DOHH2 (cell line): ENCODE results near the gene CDKAL1.
"Not testable (repeated sequence)": the region's sequence is repeated elsewhere in the genome, so short reads cannot be mapped to it uniquely, and the experiment has no call there.

Experiments used
- H3F3A ChIP-seq: fragments of 200-600 bp; sonication (generic), shearing (Covaris generic); 2 replicates; pipeline ENCODE4 v1.6.0; 2016; ENCODE audit warnings: antibody characterized with exemption, mild to moderate bottlenecking; ENCODE audit not compliant: control insufficient read depth, insufficient read depth
- H3K27ac ChIP-seq: fragments of 200-600 bp; sonication (generic); 2 replicates; pipeline ENCODE4 v1.5.1; 2014; ENCODE audit warnings: low read depth, mild to moderate bottlenecking, low read length, moderate library complexity
- H3K27me3 ChIP-seq: fragments of 200-600 bp; sonication (generic); 2 replicates; pipeline ENCODE4 v1.6.1; 2014; ENCODE audit warnings: mild to moderate bottlenecking, low read length, mixed read lengths; ENCODE audit not compliant: control insufficient read depth
- H3K36me3 ChIP-seq: fragments of 200-600 bp; sonication (generic); 2 replicates; pipeline ENCODE4 v1.6.1; 2014; ENCODE audit warnings: mild to moderate bottlenecking, low read length, moderate library complexity, mixed read lengths; ENCODE audit not compliant: control insufficient read depth
- H3K4me1 ChIP-seq: fragments of 200-600 bp; sonication (generic); 2 replicates; pipeline ENCODE4 v1.6.1; 2014; ENCODE audit warnings: mild to moderate bottlenecking, low read length, mixed read lengths; ENCODE audit not compliant: control insufficient read depth
- H3K4me2 ChIP-seq: fragments of 200-600 bp; sonication (generic); 2 replicates; pipeline ENCODE4 v1.6.0; 2014; ENCODE audit warnings: mild to moderate bottlenecking, low read length, moderate library complexity
- H3K4me3 ChIP-seq: fragments of 200-600 bp; sonication (generic); 2 replicates; pipeline ENCODE4 v1.5.1; 2014; ENCODE audit warnings: mild to moderate bottlenecking, low read length, mixed read lengths
- H3K79me2 ChIP-seq: fragments of 200-600 bp; sonication (generic); 2 replicates; pipeline ENCODE4 v1.6.1; 2014; ENCODE audit warnings: mild to moderate bottlenecking, low read length, mixed read lengths; ENCODE audit not compliant: control insufficient read depth
- H3K9me2 ChIP-seq: fragments of 200-600 bp; sonication (generic); replicated peaks from 2 replicates; pipeline ENCODE4 v1.6.1; 2014; ENCODE audit warnings: mild to moderate bottlenecking, low read length, mixed read lengths; ENCODE audit not compliant: control insufficient read depth
- H3K9me3 ChIP-seq: fragments of 200-600 bp; sonication (generic); 2 replicates; pipeline ENCODE4 v1.6.1; 2014; ENCODE audit warnings: antibody characterized with exemption, low read length, mixed read lengths; ENCODE audit not compliant: control insufficient read depth, insufficient read depth
- H4K20me1 ChIP-seq: fragments of 200-600 bp; sonication (generic); 2 replicates; pipeline ENCODE4 v1.6.0; 2014; ENCODE audit warnings: low read depth, mild to moderate bottlenecking, antibody characterized with exemption, low read length, moderate library complexity; ENCODE audit not compliant: control insufficient read depth, insufficient read depth
- EZH2phosphoT487 ChIP-seq: fragments of 200-600 bp; sonication (generic); IDR thresholded peaks from 2 replicates; pipeline ENCODE4 v1.6.1; 2017; ENCODE audit warnings: borderline replicate concordance, mild to moderate bottlenecking, antibody characterized with exemption, low read length, moderate library complexity, mixed read lengths
- TF ChIP-seq, protein P1 (sequence below): fragments of 200-600 bp; sonication (generic); IDR thresholded peaks from one replicate; pipeline ENCODE4 v1.5.1; 2014; ENCODE audit warnings: antibody characterized with exemption, mild to moderate bottlenecking, low read depth, low read length; ENCODE audit not compliant: poor library complexity, severe bottlenecking

Gene CDKAL1

DNA sequence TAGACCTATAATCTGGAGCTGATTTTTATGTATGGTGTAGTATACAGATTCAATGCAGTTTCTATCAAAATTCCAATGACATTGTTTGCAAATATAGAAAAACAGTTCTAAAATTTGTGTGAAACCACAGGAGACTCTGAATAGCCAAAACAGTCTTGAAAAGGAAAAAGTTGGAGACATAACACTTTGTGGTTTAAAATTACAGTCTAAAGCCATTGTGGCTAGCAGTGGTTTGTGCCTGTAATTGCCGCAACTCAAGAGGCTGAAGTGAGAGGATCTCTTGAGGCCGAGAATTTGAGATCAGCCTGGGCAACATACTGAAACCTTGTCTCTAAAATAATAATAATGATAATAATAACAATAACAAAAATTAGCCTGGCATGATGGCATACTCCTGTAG, 213.7 kb downstream of the CDKAL1 start:
- H3F3A ChIP-seq, result no peaks in the 10 kb centered on the region
- no peaks in the 10 kb centered on the region for H3K9me3 ChIP-seq
- TF ChIP-seq EZH2phosphoT487, result no peak
- TF ChIP-seq, protein P1, sequence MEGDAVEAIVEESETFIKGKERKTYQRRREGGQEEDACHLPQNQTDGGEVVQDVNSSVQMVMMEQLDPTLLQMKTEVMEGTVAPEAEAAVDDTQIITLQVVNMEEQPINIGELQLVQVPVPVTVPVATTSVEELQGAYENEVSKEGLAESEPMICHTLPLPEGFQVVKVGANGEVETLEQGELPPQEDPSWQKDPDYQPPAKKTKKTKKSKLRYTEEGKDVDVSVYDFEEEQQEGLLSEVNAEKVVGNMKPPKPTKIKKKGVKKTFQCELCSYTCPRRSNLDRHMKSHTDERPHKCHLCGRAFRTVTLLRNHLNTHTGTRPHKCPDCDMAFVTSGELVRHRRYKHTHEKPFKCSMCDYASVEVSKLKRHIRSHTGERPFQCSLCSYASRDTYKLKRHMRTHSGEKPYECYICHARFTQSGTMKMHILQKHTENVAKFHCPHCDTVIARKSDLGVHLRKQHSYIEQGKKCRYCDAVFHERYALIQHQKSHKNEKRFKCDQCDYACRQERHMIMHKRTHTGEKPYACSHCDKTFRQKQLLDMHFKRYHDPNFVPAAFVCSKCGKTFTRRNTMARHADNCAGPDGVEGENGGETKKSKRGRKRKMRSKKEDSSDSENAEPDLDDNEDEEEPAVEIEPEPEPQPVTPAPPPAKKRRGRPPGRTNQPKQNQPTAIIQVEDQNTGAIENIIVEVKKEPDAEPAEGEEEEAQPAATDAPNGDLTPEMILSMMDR, result no peak
- no peaks in the 10 kb centered on the region for H3K4me1 ChIP-seq
- no peaks in the 10 kb centered on the region for H3K9me2 ChIP-seq
- H3K4me3 ChIP-seq, result no peak overlapping the region
- no peaks in the 10 kb centered on the region for H3K79me2 ChIP-seq
- no peaks in the 10 kb centered on the region for H3K27me3 ChIP-seq
- H3K27ac ChIP-seq, result no peak overlapping the region
- no peak overlapping the region for H3K4me2 ChIP-seq
- no peaks in the 10 kb centered on the region for H3K36me3 ChIP-seq
- no peaks in the 10 kb centered on the region for H4K20me1 ChIP-seq

DNA sequence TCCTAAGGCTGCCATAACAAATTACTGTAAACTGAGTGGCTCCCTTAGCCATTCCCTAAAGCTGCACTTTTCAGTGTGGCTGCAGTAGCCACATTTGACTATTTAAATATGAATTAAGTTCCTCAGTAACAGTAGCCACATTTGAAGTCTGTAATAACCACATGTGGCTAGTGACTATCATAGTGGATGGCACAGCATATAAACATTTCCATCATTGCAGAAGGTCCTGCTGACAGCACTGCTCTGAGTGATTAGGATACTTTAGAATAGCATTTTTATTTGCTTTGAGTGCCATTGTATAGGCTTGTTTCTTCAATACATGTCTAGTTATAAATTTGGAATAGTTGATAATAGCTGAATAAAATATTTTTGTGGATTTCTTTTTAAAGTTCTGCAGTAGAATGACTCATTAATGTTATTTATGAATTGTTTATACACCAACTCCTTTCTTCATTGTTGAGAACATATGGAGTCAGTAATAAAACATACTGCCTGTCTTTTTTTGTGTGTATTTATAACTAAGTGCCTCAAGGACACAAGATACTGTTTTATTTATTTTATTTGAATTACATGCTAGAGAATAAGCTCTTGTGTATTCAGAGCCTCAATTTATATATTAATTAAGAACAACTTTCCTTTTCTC, 217.2 kb downstream of the CDKAL1 start:
- Histone ChIP-seq H3K4me2 (no peak overlapping the region), H3K27ac (no peak overlapping the region), H3K9me3 (no peaks in the 10 kb centered on the region), H3K36me3 (no peaks in the 10 kb centered on the region), H3K4me3 (no peak overlapping the region), H3K4me1 (no peaks in the 10 kb centered on the region), H3K79me2 (no peaks in the 10 kb centered on the region), H3F3A (no peaks in the 10 kb centered on the region), H3K27me3 (no peaks in the 10 kb centered on the region), H3K9me2 (no peaks in the 10 kb centered on the region), H4K20me1 (no peaks in the 10 kb centered on the region)
- no peak for TF ChIP-seq EZH2phosphoT487
- TF ChIP-seq, protein P1, result no peak

DNA sequence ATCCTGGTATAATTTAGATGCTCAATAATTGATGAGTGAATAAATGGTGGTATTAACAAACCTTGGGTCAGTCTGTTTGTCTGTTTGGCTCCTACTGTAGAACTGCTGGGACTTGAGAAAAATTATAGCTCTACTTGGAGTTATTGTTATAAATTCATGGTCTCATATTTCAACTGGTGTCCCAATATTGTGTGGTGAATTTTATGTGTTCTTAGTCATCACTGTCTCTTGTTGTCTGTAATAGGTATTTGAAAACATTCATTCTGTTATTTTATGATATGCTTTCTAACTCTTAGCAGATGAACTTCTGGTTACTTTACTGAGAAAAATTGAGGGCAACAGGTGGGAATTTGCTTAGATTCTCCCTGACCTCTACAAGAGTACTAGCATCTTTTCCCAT, 221.4 kb downstream of the CDKAL1 start:
- H3K36me3 ChIP-seq, result no peaks in the 10 kb centered on the region
- no peaks in the 10 kb centered on the region for H3F3A ChIP-seq
- H3K79me2 ChIP-seq, result no peaks in the 10 kb centered on the region
- TF ChIP-seq, protein P1, result no peak
- TF ChIP-seq EZH2phosphoT487, result no peak
- no peak overlapping the region for H3K27ac ChIP-seq
- no peaks in the 10 kb centered on the region for H3K27me3 ChIP-seq
- H3K4me3 ChIP-seq, result no peak overlapping the region
- H3K9me3 ChIP-seq, result no peaks in the 10 kb centered on the region
- no peaks in the 10 kb centered on the region for H4K20me1 ChIP-seq
- no peaks in the 10 kb centered on the region for H3K9me2 ChIP-seq
- H3K4me2 ChIP-seq, result no peak overlapping the region
- no peaks in the 10 kb centered on the region for H3K4me1 ChIP-seq

DNA sequence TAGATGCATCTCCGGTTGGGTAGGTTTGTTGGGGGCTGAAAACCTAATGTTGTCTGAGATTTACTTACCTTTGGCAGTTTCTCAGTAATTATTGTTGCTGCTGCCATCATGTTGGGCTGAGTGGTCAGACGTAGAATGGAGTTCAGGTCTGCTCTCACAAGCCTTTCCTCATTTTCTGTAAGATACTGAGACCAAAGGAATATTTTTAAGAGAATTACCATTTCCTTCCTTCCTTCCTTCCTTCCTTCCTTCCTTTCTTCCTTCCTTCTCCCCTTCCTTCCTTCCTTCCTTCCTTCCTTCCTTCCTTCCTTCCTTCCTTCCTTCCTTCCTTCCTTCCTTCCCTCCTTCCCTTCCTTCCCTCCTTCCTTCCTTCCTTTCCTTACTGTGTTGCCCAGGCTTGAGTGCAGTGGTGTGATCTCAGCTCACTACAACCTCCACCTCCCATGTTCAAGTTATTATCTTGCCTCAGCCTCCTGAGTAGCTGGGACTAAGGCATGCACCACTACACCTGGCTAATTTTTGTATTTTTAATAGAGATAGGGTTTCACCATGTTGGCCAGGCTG, 222.4 kb downstream of the CDKAL1 start:
- H3K27me3 ChIP-seq, H3F3A ChIP-seq, H3K79me2 ChIP-seq, H3K9me3 ChIP-seq, H3K4me3 ChIP-seq, H3K27ac ChIP-seq, H3K4me1 ChIP-seq, H3K9me2 ChIP-seq, H4K20me1 ChIP-seq, H3K36me3 ChIP-seq, H3K4me2 ChIP-seq: not testable (repeated sequence)
